ENCODE data around the gene ENPEP.

Gene ENPEP

GRCh38 chr4:110609044-110609750 is 133.2 kb downstream of the ENPEP start:
- no peak for DNase-seq

- no peak for DNase-seq
Measured at GRCh38 chr4:110610620-110610939, 134.6 kb downstream of the ENPEP start.

GRCh38 chr4:110610940-110611831 is 135.2 kb downstream of the ENPEP start:
- no peak for DNase-seq

- no peak for DNase-seq
Measured at GRCh38 chr4:110611968-110612447, 136.1 kb downstream of the ENPEP start.

- no peak for DNase-seq
Measured at GRCh38 chr4:110612631-110613269, 136.8 kb downstream of the ENPEP start.

- no peak for DNase-seq
Measured at GRCh38 chr4:110613745-110614144, 137.8 kb downstream of the ENPEP start.

- no peak for DNase-seq
Measured at GRCh38 chr4:110614173-110614963, 138.4 kb downstream of the ENPEP start.
